HT1080 (cell line): Measurements from ENCODE around the gene ADAMTS17. TPM values are rescaled to one million over a fixed set of nuclear protein-coding genes. Genes with fewer than 3 reads are reported as not detected.

ENCODE experiments used
- DNase-seq: peaks from one replicate; pipeline ENCODE4 v3.0.0-alpha.2; 2015; ENCODE audit warnings: low read depth
- total RNA-seq: library from RNA; depleted of rRNA; stranded (reverse); fragments of >200 nt; shearing (Covaris generic); gene quantifications from 2 replicates; pipeline ENCODE4 v1.2.3, GENCODE V29; 2014

Gene ADAMTS17
- total RNA-seq, 1 experiment from 2014 or later = 0.05 TPM

- no peak for DNase-seq
Measured at GRCh38 chr15:100310041-100310405, 31.8 kb downstream of the ADAMTS17 start.

- DNase-seq = no peak
Measured at GRCh38 chr15:100309109-100310040, 32.4 kb downstream of the ADAMTS17 start.

- DNase-seq = no peak
Measured at GRCh38 chr15:100308608-100309007, 33.2 kb downstream of the ADAMTS17 start.

- DNase-seq = no peak
Measured at GRCh38 chr15:100308213-100308600, 33.6 kb downstream of the ADAMTS17 start.

DNA sequence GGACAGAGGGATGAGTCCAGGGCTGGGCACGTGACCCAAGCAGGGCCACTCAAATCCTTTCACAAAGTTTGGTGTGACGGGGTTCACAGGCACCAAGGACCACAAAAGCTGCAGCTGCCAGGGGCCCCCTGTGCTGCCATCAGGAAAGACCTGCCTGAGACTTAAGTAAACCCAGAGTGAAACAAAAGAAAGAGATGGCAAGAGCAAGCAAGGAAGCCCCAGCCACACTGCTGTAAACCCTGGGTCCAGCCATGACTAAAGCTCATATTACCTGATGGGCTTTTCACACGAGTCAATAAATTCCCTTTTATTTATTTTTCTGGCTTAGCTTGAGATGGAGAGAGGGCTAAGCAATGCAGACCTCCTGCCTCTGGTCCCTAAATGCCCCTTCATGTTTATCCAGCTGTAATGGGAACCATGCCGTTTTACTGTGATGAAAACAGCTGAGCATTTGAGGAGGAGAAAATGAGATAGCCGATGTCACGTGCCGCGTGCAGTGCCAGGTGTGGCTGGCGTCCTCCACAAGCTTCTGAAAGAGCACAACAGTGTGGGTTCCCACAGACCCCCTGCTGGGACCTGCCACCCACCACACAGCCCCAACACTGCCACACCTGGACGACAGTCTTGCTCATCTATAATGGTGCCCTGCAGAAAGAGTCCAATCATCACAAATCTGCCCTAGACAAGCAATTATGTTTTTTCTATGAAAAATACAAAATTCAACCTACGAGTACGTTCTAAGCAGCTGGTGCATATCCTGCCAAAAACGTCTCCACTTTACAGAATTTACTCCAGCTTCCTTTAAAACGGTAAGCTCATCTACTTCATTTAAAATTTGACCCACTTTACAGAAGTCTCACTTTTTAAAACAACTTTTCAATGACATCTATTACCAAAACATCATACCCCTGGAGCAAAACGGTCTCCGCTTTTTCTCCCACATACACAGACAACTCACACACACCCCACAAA, 34.2 kb downstream of the ADAMTS17 start:
- no peak for DNase-seq

DNA sequence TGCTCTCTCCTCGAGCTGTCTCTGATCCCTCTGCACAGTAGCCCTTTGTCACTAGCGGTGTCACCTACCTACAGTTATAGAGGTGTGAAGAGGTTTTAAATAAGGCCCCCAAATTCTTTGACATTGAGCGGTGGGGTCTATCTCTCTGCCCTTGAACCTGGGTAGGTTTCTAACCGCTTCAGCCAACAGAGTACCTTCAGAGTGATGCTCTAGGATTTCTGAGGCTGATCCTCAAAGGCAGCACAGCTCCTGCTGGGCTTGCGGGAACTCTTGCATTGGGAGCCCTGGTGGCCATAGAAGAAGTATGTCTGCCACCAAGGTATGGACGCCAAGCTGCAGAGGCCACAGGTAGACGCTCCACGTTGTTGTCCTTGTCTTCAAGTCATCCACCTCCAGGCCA, 35.7 kb downstream of the ADAMTS17 start:
- no peak for DNase-seq

GRCh38 chr15:100301910-100302431, 39.8 kb downstream of the ADAMTS17 start:
- no peak for DNase-seq

DNA sequence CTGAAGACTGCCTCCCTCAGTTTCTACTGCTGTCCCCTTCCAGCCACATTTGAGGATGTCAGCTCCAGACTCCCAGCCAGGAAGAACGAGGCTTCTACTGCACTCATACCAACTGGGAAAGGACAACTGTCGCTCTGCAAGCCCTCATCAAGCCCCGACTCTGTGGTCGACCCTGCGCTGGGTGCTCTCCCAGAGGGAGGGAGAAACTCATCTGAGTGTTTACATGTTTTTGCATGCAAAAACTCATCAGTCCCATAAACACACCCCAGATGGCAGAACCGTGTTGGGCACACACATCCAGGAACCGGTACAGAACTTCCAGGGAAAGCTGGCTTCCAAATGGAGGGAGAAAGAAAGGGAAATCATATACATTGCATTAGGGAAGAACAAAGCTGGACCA, 43.5 kb downstream of the ADAMTS17 start:
- no peak for DNase-seq

GRCh38 chr15:100297812-100298211, 44.0 kb downstream of the ADAMTS17 start:
- DNase-seq = no peak

GRCh38 chr15:100295939-100296565, 45.7 kb downstream of the ADAMTS17 start:
- no peak for DNase-seq

GRCh38 chr15:100292010-100292409, 49.8 kb downstream of the ADAMTS17 start:
- no peak for DNase-seq

- DNase-seq = peak; percentile 54
Measured at GRCh38 chr15:100291106-100291505, 50.7 kb downstream of the ADAMTS17 start.

- no peak for DNase-seq
Measured at GRCh38 chr15:100285641-100286295, 56.0 kb downstream of the ADAMTS17 start.

DNA sequence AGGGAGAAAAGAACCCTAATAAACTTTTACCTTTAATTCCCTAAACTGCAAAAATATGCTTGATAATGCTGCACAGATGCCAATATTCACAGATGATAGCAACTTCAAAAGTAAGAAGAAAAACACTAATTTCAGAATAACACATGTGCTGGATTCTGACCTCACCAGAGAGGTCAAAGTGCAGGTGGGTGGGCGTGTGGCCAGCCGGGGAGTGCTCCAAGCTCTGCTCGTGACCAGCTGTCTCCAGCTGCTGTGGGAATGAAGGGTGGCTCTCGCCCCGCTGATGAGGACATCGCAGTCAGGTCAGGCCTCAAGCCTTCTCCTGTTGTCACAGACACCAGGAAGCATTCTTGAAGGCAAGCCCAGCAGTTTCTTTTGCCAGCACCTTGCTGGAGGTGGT, 57.1 kb downstream of the ADAMTS17 start:
- DNase-seq = no peak

DNA sequence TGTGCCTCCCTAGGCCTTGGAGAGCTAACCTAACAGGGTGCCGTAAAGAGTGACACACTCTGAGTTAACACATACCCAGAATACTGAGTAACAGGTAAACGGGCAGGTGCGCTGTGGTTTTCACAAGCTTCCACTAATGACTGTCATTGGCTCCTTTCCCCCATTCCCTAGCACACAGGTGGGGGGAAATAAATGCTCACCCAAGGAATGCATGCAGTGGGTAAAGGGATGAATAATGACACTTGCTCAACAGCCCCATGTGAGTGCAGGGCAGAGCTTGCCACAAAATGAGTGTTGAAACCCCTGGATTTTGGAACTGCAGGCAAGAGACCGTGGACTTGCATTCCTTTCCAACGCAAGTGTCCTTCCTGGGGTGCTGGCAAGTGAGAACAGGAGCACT, 57.6 kb downstream of the ADAMTS17 start:
- no peak for DNase-seq

- no peak for DNase-seq
Measured at GRCh38 chr15:100281096-100281917, 60.5 kb downstream of the ADAMTS17 start.

DNA sequence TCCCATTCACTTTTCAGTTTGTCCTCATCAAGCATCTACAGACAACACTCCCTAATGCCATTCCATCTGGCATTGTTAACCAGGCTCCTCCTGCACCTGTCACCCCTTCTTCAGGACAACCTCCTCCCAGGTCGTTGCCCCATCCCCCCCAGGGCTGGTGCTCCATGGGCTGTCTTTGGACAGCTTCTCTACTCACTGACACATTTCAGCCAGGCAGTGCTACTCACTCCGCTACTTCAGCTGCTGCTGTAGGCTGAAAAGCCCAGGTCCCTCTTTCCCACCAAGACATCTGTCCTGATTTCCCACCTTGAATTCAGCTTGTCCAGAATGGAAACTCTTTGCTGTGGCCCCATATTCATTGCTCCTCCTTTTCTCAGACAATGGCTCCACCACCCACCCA, 61.9 kb downstream of the ADAMTS17 start:
- no peak for DNase-seq

DNA sequence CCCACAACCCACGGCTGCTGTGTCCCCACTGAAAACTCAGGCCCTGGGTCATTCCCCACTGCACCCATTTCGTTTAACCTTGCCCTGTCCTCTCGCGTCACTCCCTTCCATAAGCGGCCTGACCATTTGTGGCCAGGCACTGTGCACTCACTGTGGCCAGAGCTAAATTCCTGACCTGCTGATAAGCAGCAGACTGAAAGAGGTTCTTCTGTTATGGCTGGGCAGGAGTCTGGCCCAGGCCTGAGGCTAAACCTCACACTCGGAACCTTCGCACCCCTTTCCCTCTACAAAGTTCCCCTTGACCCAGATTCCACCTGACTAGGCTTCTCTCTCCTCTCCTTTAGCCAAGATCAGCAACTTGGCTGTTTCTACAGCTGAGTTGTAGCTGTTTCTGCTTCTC, 62.3 kb downstream of the ADAMTS17 start:
- no peak for DNase-seq

- no peak for DNase-seq
Measured at GRCh38 chr15:100278596-100279380, 63.0 kb downstream of the ADAMTS17 start.
